ENCODE measurements around the gene CD44.
"Not testable (repeated sequence)": the region's sequence is repeated elsewhere in the genome, so short reads cannot be mapped to it uniquely, and the experiment has no call there.

CD44 gene

GRCh38 chr11:35214792-35215193 is 75.8 kb downstream of the CD44 start:
- peak; percentile 25 for DNase-seq (ENCODE audit: low spot score)

- DNase-seq (ENCODE audit: low spot score) = no peak
These were observed 77.0 kb downstream of the CD44 start for GRCh38 chr11:35215945-35216344.

- no peak for DNase-seq (ENCODE audit: low spot score)
These were observed 78.1 kb downstream of the CD44 start for GRCh38 chr11:35216962-35217678.

- DNase-seq (ENCODE audit: low spot score) = no peak
These were observed 80.0 kb downstream of the CD44 start for GRCh38 chr11:35218956-35219355.

DNA sequence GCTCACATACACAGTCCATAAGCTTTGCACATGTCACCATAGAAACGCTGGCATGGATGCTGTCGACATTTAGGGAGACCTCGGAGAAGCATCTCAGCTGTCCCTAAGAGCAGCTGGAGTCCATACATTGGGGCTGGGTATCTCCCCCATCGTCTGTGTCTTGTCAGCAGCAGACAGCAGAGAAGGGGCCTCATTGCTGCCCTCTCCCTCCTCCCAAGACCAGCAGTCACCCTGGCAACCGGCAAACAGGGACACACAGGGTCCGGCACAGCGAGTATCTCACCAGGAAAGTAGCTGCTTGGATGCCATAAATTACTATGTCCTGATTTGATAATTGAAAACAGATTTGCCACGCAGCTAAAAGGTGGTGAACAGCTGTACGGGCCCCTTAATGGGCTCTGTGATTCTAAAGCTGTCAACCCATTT is 84.4 kb downstream of the CD44 start:
- peak; percentile 10 for DNase-seq (ENCODE audit: low spot score)

GRCh38 chr11:35223991-35224390 is 85.0 kb downstream of the CD44 start:
- DNase-seq (ENCODE audit: low spot score) = no peak

DNA sequence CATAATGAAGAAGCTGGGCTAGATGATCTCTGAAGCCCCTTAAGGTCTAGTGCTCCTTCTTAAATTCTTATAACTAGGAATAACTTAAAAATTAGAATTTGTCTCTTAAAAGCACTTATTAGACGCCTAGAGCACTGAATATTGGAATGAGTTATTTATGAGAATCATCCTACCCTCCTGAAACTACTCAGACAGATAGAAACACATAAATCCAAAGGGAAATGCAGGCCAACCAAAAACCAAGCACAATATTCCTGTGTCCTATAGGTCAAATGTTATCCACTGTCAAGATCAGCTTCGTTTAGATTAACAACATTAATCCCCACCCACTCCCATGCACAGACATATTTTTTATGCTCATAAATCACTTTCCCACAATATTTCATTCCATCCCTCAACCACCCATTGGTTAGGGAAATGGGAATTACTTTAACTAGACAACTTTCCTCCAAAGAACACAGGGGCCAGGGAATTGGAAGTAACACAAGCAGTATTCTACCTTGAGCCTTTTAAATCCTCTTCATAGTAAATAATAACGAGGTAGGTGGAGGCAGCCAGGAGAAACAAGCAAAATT is 87.1 kb downstream of the CD44 start:
- no peak for DNase-seq (ENCODE audit: low spot score)

DNA sequence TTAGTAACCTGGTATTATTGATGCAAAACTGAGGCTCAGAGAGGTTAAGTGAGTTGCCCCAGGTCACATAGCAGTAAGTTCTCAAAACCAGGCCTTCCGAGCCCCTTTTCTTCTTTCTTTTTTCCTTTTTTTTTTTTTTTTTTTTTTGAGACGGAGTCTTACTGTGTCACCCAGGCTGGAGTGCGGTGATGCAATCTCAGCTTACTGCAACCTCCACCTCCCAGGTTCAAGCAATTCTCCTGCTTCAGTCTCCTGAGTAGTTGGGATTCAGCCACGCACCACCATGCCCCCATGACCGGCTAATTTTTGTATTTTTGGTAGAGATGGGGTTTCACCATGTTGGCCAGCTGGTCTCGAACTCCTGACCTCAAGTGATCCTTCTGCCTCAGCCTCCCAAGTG is 87.8 kb downstream of the CD44 start:
- not testable (repeated sequence) for DNase-seq (ENCODE audit: low spot score)

DNA sequence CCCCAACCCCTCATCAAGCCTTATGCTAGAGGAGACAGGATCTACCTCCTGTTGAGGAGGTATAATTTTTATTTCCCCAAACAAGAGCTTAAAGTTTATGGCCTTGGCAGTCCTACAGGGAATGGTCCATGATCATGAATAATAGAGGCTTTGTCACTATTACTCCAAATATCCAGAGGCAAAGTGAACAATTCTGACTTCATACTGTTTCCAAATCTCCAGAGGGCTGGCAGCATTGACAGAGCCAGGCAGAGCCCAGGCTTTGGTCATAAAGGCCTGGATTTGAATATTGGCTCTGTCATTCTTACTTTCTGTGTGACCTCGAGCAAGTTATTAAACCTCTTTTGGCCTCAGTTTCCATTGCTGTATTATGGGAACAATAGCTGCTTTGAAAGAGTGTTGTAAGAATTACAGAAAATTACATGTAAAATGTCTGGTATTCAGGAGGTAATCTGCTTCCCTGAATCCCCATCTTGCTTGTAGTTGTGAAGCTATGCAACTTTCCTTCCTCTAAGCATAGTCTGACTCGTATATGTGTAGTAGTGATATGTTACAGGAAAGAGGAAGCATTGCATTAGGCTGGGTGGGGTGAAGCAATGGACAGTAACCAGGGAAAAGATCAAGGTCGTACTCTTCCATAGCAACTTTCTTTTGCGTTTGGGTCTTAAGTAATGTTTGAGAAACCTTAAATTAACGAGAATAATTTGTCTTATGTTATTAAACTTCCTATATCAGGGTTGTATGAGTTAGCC is 88.8 kb downstream of the CD44 start:
- no peak for DNase-seq (ENCODE audit: low spot score)

GRCh38 chr11:35228328-35228725 is 89.4 kb downstream of the CD44 start:
- no peak for DNase-seq (ENCODE audit: low spot score)

DNA sequence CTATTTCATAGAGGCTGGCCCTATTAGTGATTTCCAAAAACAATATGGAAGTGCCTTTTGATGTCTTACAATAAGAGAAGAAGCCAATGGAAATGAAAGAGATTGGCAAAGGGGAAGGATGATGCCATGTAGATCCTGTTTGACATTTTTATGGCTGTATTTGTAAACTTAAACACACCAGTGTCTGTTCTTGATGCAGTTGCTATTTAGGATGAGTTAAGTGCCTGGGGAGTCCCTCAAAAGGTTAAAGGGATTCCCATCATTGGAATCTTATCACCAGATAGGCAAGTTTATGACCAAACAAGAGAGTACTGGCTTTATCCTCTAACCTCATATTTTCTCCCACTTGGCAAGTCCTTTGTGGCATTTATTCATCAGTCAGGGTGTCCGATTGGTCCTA is 91.4 kb downstream of the CD44 start:
- no peak for DNase-seq (ENCODE audit: low spot score)

DNA sequence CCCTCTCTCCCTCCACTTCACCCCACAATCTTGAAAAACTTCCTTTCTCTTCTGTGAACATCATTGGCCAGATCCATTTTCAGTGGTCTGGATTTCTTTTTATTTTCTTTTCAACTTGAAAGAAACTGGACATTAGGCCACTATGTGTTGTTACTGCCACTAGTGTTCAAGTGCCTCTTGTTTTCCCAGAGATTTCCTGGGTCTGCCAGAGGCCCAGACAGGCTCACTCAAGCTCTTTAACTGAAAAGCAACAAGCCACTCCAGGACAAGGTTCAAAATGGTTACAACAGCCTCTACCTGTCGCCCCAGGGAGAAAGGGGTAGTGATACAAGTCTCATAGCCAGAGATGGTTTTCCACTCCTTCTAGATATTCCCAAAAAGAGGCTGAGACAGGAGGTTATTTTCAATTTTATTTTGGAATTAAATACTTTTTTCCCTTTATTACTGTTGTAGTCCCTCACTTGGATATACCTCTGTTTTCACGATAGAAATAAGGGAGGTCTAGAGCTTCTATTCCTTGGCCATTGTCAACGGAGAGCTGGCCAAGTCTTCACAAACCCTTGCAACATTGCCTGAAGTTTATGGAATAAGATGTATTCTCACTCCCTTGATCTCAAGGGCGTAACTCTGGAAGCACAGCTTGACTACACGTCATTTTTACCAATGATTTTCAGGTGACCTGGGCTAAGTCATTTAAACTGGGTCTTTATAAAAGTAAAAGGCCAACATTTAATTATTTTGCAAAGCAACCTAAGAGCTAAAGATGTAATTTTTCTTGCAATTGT is 92.3 kb downstream of the CD44 start:
- no peak for DNase-seq (ENCODE audit: low spot score)

DNA sequence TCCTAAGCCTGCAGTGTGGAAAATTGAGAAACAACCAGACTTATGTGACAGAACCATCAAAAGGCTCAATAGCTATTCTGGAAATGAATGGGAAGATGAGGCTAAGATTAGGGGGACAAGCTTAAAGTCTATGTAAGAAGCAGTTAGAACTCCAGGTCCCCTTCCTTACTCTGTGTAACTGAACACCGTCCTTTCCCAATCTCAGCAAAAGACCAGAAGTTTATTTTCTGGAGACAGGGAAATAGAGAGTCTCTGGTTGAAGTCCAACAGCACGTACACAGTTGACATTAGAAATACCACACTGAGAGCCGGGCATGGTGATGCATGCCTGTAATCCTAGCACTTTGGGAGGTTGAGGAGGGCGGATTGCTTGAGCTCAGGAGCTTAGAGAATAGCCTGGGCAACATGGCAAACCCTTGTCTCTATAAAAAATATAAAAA is 93.9 kb downstream of the CD44 start:
- no peak for DNase-seq (ENCODE audit: low spot score)

DNA sequence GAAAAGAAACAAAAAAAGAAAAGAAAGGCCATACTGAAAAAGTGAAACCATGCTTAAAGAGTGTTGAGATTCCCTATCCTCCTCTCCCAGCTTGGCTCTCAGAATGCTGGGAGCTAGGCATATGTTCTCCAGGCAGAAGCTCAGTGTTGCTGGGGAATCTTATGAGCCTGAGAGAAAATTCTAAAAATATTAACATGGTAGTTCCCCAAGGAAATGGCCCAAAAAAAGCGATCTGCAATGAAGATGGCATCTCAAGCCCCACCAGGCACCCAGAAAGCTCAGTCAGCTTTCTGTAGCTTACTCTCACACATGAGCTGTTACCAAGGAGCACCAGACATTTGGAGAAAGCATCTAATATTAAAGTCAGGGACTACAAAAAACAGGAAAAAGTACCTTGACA is 94.5 kb downstream of the CD44 start:
- no peak for DNase-seq (ENCODE audit: low spot score)

DNA sequence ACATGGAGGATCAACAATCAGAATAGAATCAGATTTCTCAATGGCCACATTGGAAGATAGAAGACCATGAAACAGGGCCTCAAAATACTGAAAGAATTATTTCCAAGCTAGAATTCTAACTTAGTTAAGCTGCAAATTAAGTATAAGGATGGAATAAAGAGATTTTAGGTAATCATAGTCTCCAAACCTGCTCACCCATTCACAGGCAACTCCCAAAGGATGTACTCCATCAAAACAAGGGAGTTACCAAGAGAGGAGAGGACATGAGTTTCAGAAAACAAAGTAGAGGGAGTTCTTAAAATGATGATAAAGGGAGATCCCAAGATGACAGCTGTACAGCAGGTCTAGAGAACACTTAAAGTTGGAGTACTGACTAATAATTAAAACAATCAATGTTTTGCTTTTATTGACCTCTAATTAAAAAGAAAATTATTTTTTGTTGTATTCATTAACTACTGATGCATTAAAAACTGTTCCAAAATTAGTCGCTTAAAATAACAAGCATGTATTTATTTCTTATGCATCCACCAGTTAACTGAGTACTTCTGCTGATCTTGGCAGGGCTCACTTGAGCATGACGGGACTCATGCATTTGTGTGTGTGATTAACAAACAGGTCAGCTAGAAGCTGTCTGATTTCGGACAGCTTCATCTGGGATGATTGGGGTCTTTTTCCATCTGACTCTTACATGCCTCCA is 95.6 kb downstream of the CD44 start:
- no peak for DNase-seq (ENCODE audit: low spot score)

DNA sequence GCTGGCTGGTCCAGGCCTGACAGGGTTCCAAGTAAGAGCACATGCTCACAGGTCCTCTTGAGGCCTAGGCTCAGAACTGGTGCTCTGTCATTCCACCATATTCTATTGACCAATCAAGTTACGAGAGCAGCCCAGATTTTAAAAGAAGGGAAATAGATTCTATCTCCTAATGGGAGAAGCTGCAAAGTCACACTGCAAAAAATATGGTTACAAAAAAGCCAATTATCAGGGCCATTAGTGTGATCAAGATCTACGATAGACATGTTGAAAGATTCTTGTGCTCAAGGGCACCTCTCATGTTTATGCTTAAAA is 96.1 kb downstream of the CD44 start:
- DNase-seq (ENCODE audit: low spot score) = no peak

GRCh38 chr11:35235498-35235897 is 96.5 kb downstream of the CD44 start:
- DNase-seq (ENCODE audit: low spot score) = no peak

GRCh38 chr11:35235936-35236666 is 97.1 kb downstream of the CD44 start:
- no peak for DNase-seq (ENCODE audit: low spot score)

GRCh38 chr11:35236667-35237003 is 97.7 kb downstream of the CD44 start:
- DNase-seq (ENCODE audit: low spot score) = no peak

GRCh38 chr11:35237351-35237750 is 98.4 kb downstream of the CD44 start:
- DNase-seq (ENCODE audit: low spot score) = no peak

All from iPS-NIHi11 (cell line).